ENCODE data around the gene TAGLN3.

The TAGLN3 gene

GRCh38 chr3:111998636-111999483 lies at the start of gene TAGLN3:
TSS of gene TAGLN3 (plus strand) at chr3:111998922. CDS start at chr3:111999423, 501 bp downstream.
- DNase-seq: peak; percentile 20

GRCh38 chr3:111949712-111950111 lies 49.0 kb upstream of the TAGLN3 start:
- no peak for DNase-seq

- DNase-seq: no peak
These were observed 47.7 kb upstream of the TAGLN3 start for GRCh38 chr3:111951032-111951431.

- DNase-seq: no peak
These were observed 46.6 kb upstream of the TAGLN3 start for GRCh38 chr3:111952086-111952485.

- DNase-seq: no peak
These were observed 45.8 kb upstream of the TAGLN3 start for GRCh38 chr3:111952866-111953450.

GRCh38 chr3:111954228-111954990 lies 44.3 kb upstream of the TAGLN3 start:
- DNase-seq: no peak

- DNase-seq: no peak
These were observed 42.8 kb upstream of the TAGLN3 start for GRCh38 chr3:111955876-111956275.

- no peak for DNase-seq
These were observed 42.3 kb upstream of the TAGLN3 start for GRCh38 chr3:111956449-111956848.

- no peak for DNase-seq
These were observed 41.6 kb upstream of the TAGLN3 start for GRCh38 chr3:111956995-111957734.

GRCh38 chr3:111961461-111962164 lies 37.1 kb upstream of the TAGLN3 start:
- no peak for DNase-seq

GRCh38 chr3:111963424-111963823 lies 35.3 kb upstream of the TAGLN3 start:
- DNase-seq: no peak

- DNase-seq: no peak
These were observed 33.2 kb upstream of the TAGLN3 start for GRCh38 chr3:111965484-111965883.

GRCh38 chr3:111967068-111967467 lies 31.7 kb upstream of the TAGLN3 start:
- DNase-seq: no peak

GRCh38 chr3:111967651-111968274 lies 31.0 kb upstream of the TAGLN3 start:
- peak; percentile 89 for DNase-seq

GRCh38 chr3:111968319-111969054 lies 30.2 kb upstream of the TAGLN3 start:
- DNase-seq: no peak

- no peak for DNase-seq
These were observed 28.3 kb upstream of the TAGLN3 start for GRCh38 chr3:111970376-111970775.

- no peak for DNase-seq
These were observed 27.1 kb upstream of the TAGLN3 start for GRCh38 chr3:111971533-111972130.

- DNase-seq: no peak
These were observed 25.8 kb upstream of the TAGLN3 start for GRCh38 chr3:111972891-111973290.

GRCh38 chr3:111975131-111975530 lies 23.6 kb upstream of the TAGLN3 start:
- DNase-seq: no peak

GRCh38 chr3:111976254-111976653 lies 22.5 kb upstream of the TAGLN3 start:
- no peak for DNase-seq

Measured in stimulated activated CD4-positive, alpha-beta T cell treated with anti-CD3 and anti-CD28 coated beads, Interleukin-15, amount 100 ng/mL, for 24 hours (primary cell).